Measurements from ENCODE around the gene KLHL8.

KLHL8 gene

DNA sequence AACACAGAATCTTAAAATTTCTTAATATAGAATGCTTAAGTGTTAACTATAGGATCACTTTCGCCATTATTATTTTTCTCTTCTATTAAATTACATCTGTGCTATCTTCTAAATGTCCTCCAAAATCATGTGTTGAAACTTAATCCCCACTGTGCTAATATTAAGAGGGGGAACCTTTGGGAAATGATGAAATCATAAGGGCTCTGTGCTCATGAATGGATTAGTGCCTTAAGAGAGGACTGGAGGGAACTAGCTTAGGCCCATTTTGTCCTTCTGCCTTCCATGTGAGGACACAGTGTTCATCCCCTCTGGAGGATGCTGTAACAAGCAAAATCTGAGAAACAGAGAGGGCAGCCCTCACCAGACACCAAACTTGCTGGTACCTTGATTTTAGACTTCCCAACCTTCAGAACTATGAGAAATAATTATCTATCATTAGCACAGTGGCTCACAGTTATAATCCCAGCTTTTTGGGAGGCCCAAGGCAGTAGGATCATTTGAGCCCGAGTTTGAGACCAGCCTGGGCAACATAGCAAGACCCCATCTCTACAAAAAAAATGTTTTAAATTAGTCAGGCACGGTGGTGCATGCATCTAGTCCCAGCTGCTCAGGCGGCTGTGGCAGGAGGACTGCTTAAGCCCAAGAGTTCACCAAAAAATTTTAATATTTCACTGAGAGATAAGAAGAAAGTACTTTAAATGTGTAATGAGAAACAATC lies 26.3 kb downstream of the KLHL8 start:
- TF ChIP-seq, protein P1, sequence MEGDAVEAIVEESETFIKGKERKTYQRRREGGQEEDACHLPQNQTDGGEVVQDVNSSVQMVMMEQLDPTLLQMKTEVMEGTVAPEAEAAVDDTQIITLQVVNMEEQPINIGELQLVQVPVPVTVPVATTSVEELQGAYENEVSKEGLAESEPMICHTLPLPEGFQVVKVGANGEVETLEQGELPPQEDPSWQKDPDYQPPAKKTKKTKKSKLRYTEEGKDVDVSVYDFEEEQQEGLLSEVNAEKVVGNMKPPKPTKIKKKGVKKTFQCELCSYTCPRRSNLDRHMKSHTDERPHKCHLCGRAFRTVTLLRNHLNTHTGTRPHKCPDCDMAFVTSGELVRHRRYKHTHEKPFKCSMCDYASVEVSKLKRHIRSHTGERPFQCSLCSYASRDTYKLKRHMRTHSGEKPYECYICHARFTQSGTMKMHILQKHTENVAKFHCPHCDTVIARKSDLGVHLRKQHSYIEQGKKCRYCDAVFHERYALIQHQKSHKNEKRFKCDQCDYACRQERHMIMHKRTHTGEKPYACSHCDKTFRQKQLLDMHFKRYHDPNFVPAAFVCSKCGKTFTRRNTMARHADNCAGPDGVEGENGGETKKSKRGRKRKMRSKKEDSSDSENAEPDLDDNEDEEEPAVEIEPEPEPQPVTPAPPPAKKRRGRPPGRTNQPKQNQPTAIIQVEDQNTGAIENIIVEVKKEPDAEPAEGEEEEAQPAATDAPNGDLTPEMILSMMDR (IDR thresholded peaks at IDR 0.05; ENCODE audit: borderline replicate concordance, control extremely low read depth, extremely low read depth, insufficient read depth, missing control alignments): no peak
- no peak for DNase-seq (ENCODE audit: low spot score)
- in situ Hi-C loops (cut with MboI; ENCODE audit: low sequenced_read_pairs, unreplicated experiment): no loop called here

DNA sequence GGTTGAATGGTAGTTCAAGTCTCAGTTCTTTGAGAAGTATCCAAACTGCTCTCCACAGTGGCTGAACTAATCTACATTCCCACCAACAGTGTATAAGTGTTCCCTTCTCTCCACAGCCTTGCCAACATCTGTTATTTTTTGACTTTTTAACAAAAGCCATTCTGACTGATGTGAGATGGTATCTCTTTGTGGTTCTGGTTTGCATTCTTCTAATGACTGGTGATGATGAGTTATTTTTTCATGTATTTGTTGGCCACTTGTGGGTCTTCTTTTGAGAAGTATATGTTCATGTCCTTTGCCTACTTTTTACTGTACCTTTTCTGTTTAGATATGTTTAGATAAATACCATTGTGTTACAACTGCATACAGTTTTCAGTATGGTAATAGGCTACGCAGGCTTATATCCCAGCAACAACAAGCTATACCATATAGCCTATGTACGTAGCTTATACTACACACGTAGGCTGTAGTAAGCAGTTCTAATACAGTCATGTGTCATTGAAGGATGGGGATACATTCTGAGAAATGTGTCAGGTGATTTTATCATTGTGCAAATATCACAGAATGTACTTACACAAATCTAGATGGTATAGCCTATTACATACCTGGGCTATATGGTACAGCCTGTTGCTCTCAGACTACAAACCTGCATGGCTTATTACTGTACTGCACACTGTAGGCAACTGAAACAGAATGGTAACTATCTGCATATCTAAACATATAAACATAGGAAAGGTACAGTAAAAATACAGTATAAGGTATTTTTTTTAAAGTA lies 28.1 kb downstream of the KLHL8 start:
- in situ Hi-C loops (cut with MboI; ENCODE audit: low sequenced_read_pairs, unreplicated experiment): no loop called here

DNA sequence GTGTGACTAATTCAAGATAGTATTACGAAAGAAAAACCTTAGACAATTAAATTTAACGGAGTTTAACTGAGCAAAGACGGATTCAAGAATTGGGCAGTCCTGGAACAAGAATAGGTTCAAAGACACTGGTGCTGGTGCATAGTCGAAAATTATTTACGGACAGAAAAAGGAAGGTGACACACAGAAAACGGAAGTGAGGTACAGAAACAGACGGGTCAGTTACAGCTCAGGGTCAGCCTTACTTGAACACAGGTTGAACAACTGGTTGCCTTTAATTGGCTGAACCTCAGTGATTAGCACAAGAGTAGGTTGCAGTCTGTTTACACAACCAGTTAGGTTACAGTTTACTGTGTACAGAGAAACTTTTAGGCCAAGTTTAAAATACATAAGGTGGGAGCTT lies 31.5 kb downstream of the KLHL8 start:
- no peak for DNase-seq (ENCODE audit: low spot score)
- TF ChIP-seq, protein P1 (IDR thresholded peaks at IDR 0.05; ENCODE audit: borderline replicate concordance, control extremely low read depth, extremely low read depth, insufficient read depth, missing control alignments): no peak
- in situ Hi-C loops (cut with MboI; ENCODE audit: low sequenced_read_pairs, unreplicated experiment): no loop called here

More for the DNA sequence above, 28.1 kb downstream of the KLHL8 start:
- no peak for DNase-seq (ENCODE audit: low spot score)
- TF ChIP-seq, protein P1 (IDR thresholded peaks at IDR 0.05; ENCODE audit: borderline replicate concordance, control extremely low read depth, extremely low read depth, insufficient read depth, missing control alignments): no peak

DNA sequence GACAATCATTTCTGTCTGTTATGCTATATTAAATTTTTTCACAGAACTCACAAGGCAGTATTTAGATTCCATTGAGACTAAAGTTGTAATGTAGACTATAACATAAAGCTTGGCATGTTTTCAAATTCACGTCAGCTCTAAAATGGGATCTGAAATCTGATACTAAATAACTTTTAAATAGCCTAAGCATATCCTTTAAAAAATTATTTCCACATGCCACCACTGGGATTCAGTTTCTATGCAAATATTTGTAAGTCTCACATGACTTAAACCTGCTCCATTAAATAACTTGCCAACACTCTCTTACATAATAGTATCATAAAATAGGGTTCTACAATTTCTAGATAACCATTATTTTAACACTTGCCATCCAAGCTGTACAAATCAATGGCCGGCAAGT lies 32.4 kb downstream of the KLHL8 start:
- TF ChIP-seq, protein P1 (IDR thresholded peaks at IDR 0.05; ENCODE audit: borderline replicate concordance, control extremely low read depth, extremely low read depth, insufficient read depth, missing control alignments): no peak
- DNase-seq (ENCODE audit: low spot score): no peak
- in situ Hi-C loops (cut with MboI; ENCODE audit: low sequenced_read_pairs, unreplicated experiment): no loop called here

DNA sequence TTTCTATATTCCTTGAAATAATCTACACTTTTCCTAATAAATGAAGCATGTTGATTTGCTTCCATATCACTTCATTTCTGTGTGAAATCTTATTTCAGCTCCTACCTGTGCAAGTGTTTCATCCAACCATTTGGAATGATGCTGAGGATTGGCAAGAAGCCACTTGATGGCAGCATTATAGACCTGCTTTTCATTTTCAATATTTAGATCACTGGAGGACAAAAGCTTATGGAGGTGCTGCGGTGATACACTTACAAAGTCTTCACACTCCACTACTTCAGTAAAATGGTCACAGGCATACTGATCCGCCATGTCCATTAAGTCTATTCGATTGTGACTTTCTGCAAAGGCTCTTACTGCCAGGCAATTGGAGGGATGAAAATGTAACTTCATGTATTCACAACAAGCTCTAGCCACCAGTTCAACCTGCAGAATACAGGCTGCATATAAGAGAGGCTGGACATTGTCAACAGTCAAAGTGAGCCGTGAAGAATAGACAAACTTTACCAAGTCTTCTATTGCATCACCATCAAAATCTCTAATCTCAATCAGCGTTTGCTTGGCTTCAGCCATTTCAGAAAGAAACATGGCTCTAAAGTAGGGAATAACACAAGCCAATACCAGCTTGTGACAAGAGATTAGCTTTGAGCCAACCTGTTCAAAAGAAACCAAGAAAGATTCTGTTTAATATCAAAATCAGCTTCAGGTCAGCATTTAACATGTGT lies 35.1 kb downstream of the KLHL8 start:
- no peak for DNase-seq (ENCODE audit: low spot score)
- in situ Hi-C loops (cut with MboI; ENCODE audit: low sequenced_read_pairs, unreplicated experiment): no loop called here
- TF ChIP-seq, protein P1 (IDR thresholded peaks at IDR 0.05; ENCODE audit: borderline replicate concordance, control extremely low read depth, extremely low read depth, insufficient read depth, missing control alignments): no peak

DNA sequence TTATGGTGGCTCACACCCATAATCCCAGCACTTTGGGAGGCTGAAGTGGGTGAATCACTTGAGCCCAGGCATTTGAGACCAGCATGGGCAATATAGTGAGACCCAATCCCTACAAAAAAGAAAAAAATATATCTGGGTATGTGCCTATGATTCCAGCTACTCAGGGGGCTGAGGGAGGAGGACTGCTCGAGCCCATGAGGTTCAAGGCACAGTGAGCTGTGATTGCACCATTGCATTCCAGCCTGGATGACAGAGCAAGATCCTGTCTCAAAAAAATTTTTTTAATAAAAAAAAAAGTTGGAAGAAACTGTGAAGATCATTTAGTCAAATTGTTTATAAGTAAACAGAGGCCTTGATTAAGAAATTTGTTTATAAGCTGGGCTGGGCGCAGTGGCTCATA lies 39.7 kb downstream of the KLHL8 start:
- TF ChIP-seq, protein P1 (IDR thresholded peaks at IDR 0.05; ENCODE audit: borderline replicate concordance, control extremely low read depth, extremely low read depth, insufficient read depth, missing control alignments): no peak
- in situ Hi-C loops (cut with MboI; ENCODE audit: low sequenced_read_pairs, unreplicated experiment): no loop called here
- no peak for DNase-seq (ENCODE audit: low spot score)
